COLO829 (cell line): ENCODE data around the gene CDT1.
"Not testable (repeated sequence)": the region's sequence is repeated elsewhere in the genome, so short reads cannot be mapped to it uniquely, and the experiment has no call there.

ENCODE experiments used
- DNase-seq: peaks from one replicate; pipeline ENCODE4 v3.0.0; 2012; ENCODE audit warnings: low spot score

Gene CDT1

GRCh38 chr16:88768071-88768783, 35.4 kb upstream of the CDT1 start:
- DNase-seq, result no peak

- no peak for DNase-seq
These were observed 33.8 kb upstream of the CDT1 start for GRCh38 chr16:88769617-88770460.

- DNase-seq, result no peak
These were observed 32.9 kb upstream of the CDT1 start for GRCh38 chr16:88770461-88771293.

GRCh38 chr16:88771294-88771772, 32.3 kb upstream of the CDT1 start:
- no peak for DNase-seq

GRCh38 chr16:88771781-88772180, 31.8 kb upstream of the CDT1 start:
- DNase-seq, result not testable (repeated sequence)

GRCh38 chr16:88772871-88773811, 30.4 kb upstream of the CDT1 start:
- DNase-seq, result no peak

GRCh38 chr16:88773812-88774291, 29.7 kb upstream of the CDT1 start:
- no peak for DNase-seq

- no peak for DNase-seq
These were observed 28.8 kb upstream of the CDT1 start for GRCh38 chr16:88774544-88775393.

GRCh38 chr16:88775825-88776224, 27.8 kb upstream of the CDT1 start:
- no peak for DNase-seq

- no peak for DNase-seq
These were observed 25.9 kb upstream of the CDT1 start for GRCh38 chr16:88777471-88778270.

GRCh38 chr16:88778271-88778525, 25.4 kb upstream of the CDT1 start:
- no peak for DNase-seq

- DNase-seq, result no peak
These were observed 25.0 kb upstream of the CDT1 start for GRCh38 chr16:88778541-88779065.

GRCh38 chr16:88779406-88780141, 24.0 kb upstream of the CDT1 start:
- no peak for DNase-seq

- DNase-seq, result no peak
These were observed 23.2 kb upstream of the CDT1 start for GRCh38 chr16:88780142-88781062.

- no peak for DNase-seq
These were observed 22.2 kb upstream of the CDT1 start for GRCh38 chr16:88781140-88782077.
